ENCODE data around the gene TMEM63B. TPM values are rescaled to one million over a fixed set of nuclear protein-coding genes. Genes with fewer than 3 reads are reported as not detected.
A peak's percentile ranks its signal among the peaks of the same experiment; 100 is the strongest.
"Not testable (repeated sequence)": the region's sequence is repeated elsewhere in the genome, so short reads cannot be mapped to it uniquely, and the experiment has no call there.

Gene TMEM63B
- 41.3 TPM for total RNA-seq

GRCh38 chr6:44127186-44128019 is at the start of gene TMEM63B, which contains the start of gene MRPL14:
Gene TMEM63B (plus strand): TSS chr6:44127554. CDS start chr6:44134585, 7,031 bp downstream.
Gene MRPL14 (minus strand): TSS chr6:44127452. CDS start chr6:44116611, 10,841 bp downstream.
- peak; percentile 78 for DNase-seq

- no peak for DNase-seq
These were observed 49.0 kb upstream of the TMEM63B start for GRCh38 chr6:44078219-44078826.

- DNase-seq, result no peak
These were observed 48.3 kb upstream of the TMEM63B start for GRCh38 chr6:44078827-44079671.

- no peak for DNase-seq
These were observed 47.7 kb upstream of the TMEM63B start for GRCh38 chr6:44079672-44080071.

DNA sequence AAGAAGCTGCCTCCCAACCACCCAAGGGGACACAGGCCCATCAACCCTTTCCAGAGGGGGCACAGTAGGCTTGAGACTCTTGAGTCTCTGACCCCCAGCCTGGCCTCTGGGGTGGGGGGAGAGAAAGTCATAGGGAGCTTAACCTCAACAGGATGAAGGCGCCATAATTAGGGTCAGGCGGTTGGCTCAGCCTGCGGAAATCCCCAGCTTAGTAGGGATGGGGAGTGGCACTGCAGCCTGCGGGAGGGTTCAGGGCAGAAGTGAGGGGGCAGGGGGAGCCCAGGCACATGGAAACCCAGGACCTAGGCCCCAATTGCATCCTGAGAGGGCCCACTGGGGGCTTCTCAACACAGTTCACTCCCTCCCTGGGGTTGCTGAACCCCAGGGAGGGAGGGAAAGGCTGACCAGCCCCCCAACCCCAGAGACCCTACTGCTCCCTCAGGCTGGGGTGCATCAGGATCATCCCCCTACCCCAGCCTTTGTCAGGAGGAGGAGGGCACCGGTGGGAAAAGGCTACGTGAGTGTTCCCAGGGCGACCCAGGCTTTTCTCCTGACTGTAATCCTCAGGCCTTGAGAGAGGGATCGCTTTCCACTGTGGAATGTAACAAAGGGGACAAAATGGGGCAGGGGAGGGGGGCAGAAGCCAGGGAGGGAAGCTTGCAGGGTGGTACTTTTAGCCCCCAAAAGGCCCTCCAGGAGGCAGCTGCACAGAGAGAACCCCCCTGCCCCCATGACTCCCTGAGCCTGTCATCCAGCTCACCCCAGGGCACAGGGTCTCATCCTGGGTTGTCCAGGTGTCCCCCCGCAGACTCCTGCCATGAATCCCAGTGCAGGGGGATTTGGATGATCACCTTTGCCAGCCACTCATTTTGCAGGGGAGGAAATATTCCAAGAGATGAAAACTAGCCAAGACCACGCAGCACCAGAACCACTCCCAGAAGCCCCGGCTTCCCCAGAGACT is 46.5 kb upstream of the TMEM63B start:
- DNase-seq, result no peak

DNA sequence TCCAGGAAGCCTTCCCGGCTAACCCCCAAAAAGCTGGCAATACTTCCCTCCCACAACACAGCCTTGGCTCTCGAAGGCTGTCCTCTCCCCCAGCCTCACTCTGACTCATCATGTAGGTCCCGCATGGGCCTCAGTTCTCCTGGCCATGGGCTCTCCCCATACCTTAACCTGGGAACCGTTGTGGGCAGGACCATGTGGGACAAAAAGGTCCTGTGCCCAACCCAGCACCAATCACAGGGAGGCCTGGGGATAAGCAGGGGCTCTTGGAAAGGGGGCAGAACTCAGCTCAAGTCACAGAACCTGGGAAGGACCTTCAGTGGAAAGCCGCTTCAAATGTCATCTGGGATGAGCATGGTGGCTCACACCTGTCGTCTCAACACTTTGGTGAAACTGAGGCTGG is 45.6 kb upstream of the TMEM63B start:
- DNase-seq, result no peak

- DNase-seq, result no peak
These were observed 44.5 kb upstream of the TMEM63B start for GRCh38 chr6:44082872-44083321.

- no peak for DNase-seq
These were observed 42.9 kb upstream of the TMEM63B start for GRCh38 chr6:44084231-44085014.

GRCh38 chr6:44085219-44085618 is 42.1 kb upstream of the TMEM63B start:
- no peak for DNase-seq

DNA sequence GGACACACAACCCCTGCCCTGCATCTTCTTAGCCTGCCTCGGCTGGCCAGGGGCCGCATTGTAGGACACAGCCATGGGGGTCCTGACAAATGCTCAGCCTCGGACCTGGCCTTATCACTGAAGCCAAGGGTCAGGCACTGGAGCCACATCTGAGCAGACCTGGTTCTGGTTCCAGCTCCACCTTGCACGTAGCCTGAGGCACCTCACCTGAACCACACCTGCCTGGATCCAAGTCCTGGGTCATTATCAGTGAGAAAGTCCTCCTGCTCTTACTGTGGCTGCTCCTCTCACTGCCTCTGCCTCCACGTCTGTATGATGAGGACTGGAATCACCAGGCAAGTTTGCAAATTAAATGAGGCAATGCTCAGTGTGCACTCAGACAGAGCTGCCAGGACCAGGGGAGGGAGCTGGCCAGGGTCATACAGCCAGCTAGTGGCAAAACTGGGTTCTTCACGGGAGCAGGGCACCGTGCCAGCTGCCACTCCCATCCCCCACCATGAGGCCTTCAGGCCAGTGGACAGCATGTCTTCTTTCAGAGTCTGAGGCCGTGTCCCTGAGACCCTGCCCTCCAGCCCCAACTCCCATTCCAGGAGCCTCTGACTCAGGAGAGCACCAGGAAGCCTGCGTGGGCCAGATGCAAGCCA is 40.3 kb upstream of the TMEM63B start:
- DNase-seq, result no peak

- no peak for DNase-seq
These were observed 39.7 kb upstream of the TMEM63B start for GRCh38 chr6:44087623-44088022.

- DNase-seq, result no peak
These were observed 38.3 kb upstream of the TMEM63B start for GRCh38 chr6:44088827-44089590.

GRCh38 chr6:44090465-44090864 is 36.9 kb upstream of the TMEM63B start:
- DNase-seq, result no peak

- DNase-seq, result not testable (repeated sequence)
These were observed 36.0 kb upstream of the TMEM63B start for GRCh38 chr6:44091356-44091755.

DNA sequence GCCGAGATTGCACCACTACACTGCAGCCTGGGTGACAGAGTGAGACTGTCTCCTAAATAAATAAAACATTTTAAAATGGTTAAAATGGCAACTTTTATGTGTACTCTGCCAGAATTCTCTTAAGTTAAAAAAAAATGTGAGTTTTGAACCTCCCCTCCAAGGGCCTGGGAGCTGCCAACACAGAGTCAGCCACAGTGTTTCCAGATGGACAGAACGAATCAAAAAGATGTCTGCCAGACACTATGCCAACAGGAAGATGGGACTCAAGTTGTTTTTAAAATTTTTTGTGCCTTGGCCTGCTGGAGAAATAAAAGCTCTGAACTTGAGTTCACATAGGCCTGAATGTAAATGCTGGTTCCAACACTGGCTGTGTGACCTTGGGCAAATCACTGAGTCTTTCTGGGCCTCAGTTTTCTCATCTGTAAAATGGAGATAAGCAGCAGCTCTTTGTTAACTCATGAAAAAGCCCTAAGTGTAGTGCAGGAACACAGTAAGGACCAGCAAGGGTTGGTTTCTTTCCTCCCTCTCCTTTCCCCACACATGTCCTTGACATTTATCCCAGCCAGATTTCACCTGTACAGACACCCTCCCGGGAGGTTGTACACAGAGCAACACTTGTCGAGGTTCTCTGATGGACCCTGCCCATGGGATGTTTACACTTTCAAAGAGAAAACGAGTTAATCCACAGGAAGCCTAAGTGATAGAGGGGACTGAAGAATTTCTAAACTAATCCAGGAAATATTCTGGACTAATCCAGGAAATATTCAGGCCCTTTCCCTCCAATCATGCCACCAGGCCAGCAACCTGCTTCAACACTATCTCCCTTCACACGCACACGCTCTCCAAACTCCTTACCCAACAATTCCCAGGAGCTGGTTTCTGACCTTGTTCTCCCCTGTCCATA is 35.1 kb upstream of the TMEM63B start:
- DNase-seq, result no peak

DNA sequence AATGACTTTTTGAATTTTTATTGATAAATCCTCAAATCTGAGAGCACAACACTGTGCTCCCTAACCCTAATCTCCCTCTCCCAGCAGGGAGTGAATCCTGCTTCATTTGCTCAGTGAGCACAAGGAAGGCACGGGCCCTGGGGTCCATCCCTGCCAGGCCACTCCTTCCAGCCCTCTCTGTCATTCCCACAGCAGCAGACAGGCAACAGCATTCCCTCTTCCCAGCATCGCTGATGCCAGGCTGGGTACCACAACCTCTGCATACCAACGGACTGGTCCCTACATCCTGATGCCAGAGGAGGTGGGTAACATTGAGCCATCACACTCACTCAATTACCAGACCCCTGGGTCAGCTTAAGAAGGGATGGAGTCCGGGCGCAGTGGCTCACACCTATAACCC is 34.3 kb upstream of the TMEM63B start:
- DNase-seq, result no peak

- no peak for DNase-seq
These were observed 33.5 kb upstream of the TMEM63B start for GRCh38 chr6:44093750-44094402.
